B cell (primary cell): ENCODE results near the gene PCDHA1. TPM values are rescaled to one million over a fixed set of nuclear protein-coding genes. Genes with fewer than 3 reads are reported as not detected.

Experiments used
- ATAC-seq: fragments of 200-7000 bp; cut with Tn5 transposase; one replicate; pipeline ENCODE4 v1.10.0; 2021; ENCODE audit warnings: low read depth, mild to moderate bottlenecking, moderate number of reproducible peaks, moderate library complexity
- CTCF ChIA-PET: fragments of 350-600 bp; sonication (Branson Sonifier 250); formaldehyde crosslinking; loops from one replicate; lab custom pipeline; 2021; ENCODE audit warnings: antibody characterized with exemption, inconsistent platforms; lab: Charles Lee
- POLR2A ChIA-PET: fragments of 350-600 bp; sonication (Branson Sonifier 250); formaldehyde crosslinking; loops from one replicate; lab custom pipeline; 2021; ENCODE audit warnings: antibody characterized with exemption; lab: Charles Lee
- DNase-seq: peaks from one replicate; pipeline ENCODE4 v3.0.0; 2013
- H2AFZ ChIP-seq: 2 replicates; pipeline ENCODE4 v1.6.1; 2012; ENCODE audit warnings: mild to moderate bottlenecking, low read depth, low read length; ENCODE audit not compliant: insufficient read depth, poor library complexity, severe bottlenecking
- H3K27ac ChIP-seq, 2 donors: 1 replicate in 1 of 2; 2 replicates in 1 of 2; pipeline ENCODE4 v1.5.1; 2012 to 2013; ENCODE audit warnings: low read length in 2 of 2, mild to moderate bottlenecking in 2 of 2, moderate library complexity in 1 of 2
- H3K27me3 ChIP-seq, 4 experiments: fragments of 200-600 bp in 1 of 4; sonication (generic) in 1 of 4; replicated peaks in 1 of 4; 1 replicate in 2 of 4; 2 replicates in 2 of 4; pipeline versions ENCODE4 v1.6.1 to v1.7.0; 2013 to 2016; ENCODE audit warnings: low read length in 3 of 4, mild to moderate bottlenecking in 2 of 4, mixed read lengths in 1 of 4, moderate library complexity in 1 of 4; ENCODE audit not compliant: insufficient read depth in 4 of 4, control insufficient read depth in 3 of 4; ENCODE audit errors: control extremely low read depth in 1 of 4
- H3K36me3 ChIP-seq, 2 experiments: replicated peaks in 1 of 2; 1 replicate in 1 of 2; 2 replicates in 1 of 2; pipeline versions ENCODE4 v1.6.1 to v1.7.1; 2013; ENCODE audit warnings: low read length in 1 of 2; ENCODE audit not compliant: insufficient read depth in 2 of 2, control insufficient read depth in 1 of 2; ENCODE audit errors: control extremely low read depth in 1 of 2, extremely low read depth in 1 of 2
- H3K4me1 ChIP-seq, 2 donors: fragments of 200-600 bp in 1 of 2; sonication (generic) in 1 of 2; 1 replicate in 1 of 2; 2 replicates in 1 of 2; pipeline versions ENCODE4 v1.5.1 to v1.6.1; 2013 to 2017; ENCODE audit warnings: low read length in 2 of 2; ENCODE audit not compliant: control insufficient read depth in 2 of 2, insufficient read depth in 2 of 2
- H3K4me2 ChIP-seq: replicated peaks from 2 replicates; pipeline ENCODE3; 2012; ENCODE audit warnings: mild to moderate bottlenecking, low read depth, low read length; ENCODE audit not compliant: poor library complexity, severe bottlenecking
- H3K4me3 ChIP-seq, 5 experiments: fragments of 200-600 bp in 1 of 5; sonication (generic) in 1 of 5; 1 replicate in 3 of 5; 2 replicates in 2 of 5; pipeline versions ENCODE4 v1.5.1 to v1.7.0; 2011 to 2016; ENCODE audit warnings: low read length in 4 of 5, mild to moderate bottlenecking in 4 of 5, low read depth in 2 of 5, control low read depth in 1 of 5, moderate library complexity in 1 of 5; ENCODE audit not compliant: insufficient read depth in 1 of 5; ENCODE audit errors: control extremely low read depth in 1 of 5, extremely low read depth in 1 of 5
- H3K79me2 ChIP-seq: fragments of 200-600 bp; sonication (generic); one replicate; pipeline ENCODE4 v1.6.0; 2016; ENCODE audit warnings: low read length; ENCODE audit not compliant: control insufficient read depth, insufficient read depth
- H3K9ac ChIP-seq: fragments of 200-600 bp; sonication (generic); 2 replicates; pipeline ENCODE4 v1.6.1; 2017; ENCODE audit warnings: mild to moderate bottlenecking, low read length, moderate library complexity
- H3K9me3 ChIP-seq, 3 donors: one replicate each; pipeline versions ENCODE4 v1.6.1 to v1.7.1; 2013; ENCODE audit warnings: low read length in 2 of 3; ENCODE audit not compliant: control insufficient read depth in 2 of 3, insufficient read depth in 1 of 3; ENCODE audit errors: control extremely low read depth in 1 of 3
- H4K20me1 ChIP-seq: 2 replicates; pipeline ENCODE4 v1.6.0; 2012; ENCODE audit warnings: mild to moderate bottlenecking, low read length; ENCODE audit not compliant: insufficient read depth, control insufficient read depth, poor library complexity, severe bottlenecking
- H3K27ac Mint-ChIP-seq: one replicate; pipeline ENCODE4 v1.8.0; 2021; ENCODE audit warnings: mixed read lengths
- H3K27me3 Mint-ChIP-seq: one replicate; pipeline ENCODE4 v1.8.0; 2021; ENCODE audit warnings: mixed read lengths
- H3K4me1 Mint-ChIP-seq: one replicate; pipeline ENCODE4 v1.8.0; 2021; ENCODE audit warnings: mixed read lengths
- H3K4me3 Mint-ChIP-seq: one replicate; pipeline ENCODE4 v1.8.0; 2021; ENCODE audit warnings: mixed read lengths
- H3K9me3 Mint-ChIP-seq: one replicate; pipeline ENCODE4 v1.8.0; 2022; ENCODE audit warnings: mixed read lengths; ENCODE audit not compliant: insufficient read depth
- EZH2 ChIP-seq: IDR thresholded peaks from 2 replicates; pipeline ENCODE4 v1.6.1; 2012; ENCODE audit warnings: borderline replicate concordance, low read depth, mild to moderate bottlenecking, moderate library complexity, low read length; ENCODE audit not compliant: insufficient read depth, poor library complexity, severe bottlenecking
- WGBS: methylation state at CpG from one replicate; pipeline ENCODE4 v1.1.5; 2013; ENCODE audit warnings: missing lambda C conversion rate; ENCODE audit not compliant: insufficient coverage; 5-methylcytosine and 5-hydroxymethylcytosine counted together
- intact Hi-C: fragments of 100-400 bp; cut with micrococcal nuclease; formaldehyde crosslinking; loops from one replicate; pipeline ENCODE4 v1.10.0; 2022
- polyA minus RNA-seq: library from RNA; depleted of rRNA, polyadenylated mRNA; stranded (reverse); fragments of >200 nt; gene quantifications from 2 replicates; pipeline ENCODE4 v1.2.3, GENCODE V29; 2012
- polyA plus RNA-seq: library from polyadenylated mRNA; depleted of rRNA; stranded (reverse); fragments of >200 nt; gene quantifications from 2 replicates; pipeline ENCODE4 v1.2.3, GENCODE V29; 2012
- total RNA-seq, 2 donors: library from RNA; stranded (reverse); fragments of 120-200 nt in 1 of 2; gene quantifications; 1 replicate in 1 of 2; 2 replicates in 1 of 2; pipeline versions ENCODE4 v1.2.3 to v1.2.4, GENCODE V29; 2013 to 2022

Gene PCDHA1
- not detected in 2 replicates for total RNA-seq
- total RNA-seq (2013): not detected
- polyA plus RNA-seq: not detected in 2 replicates
- not detected in 2 replicates for polyA minus RNA-seq

GRCh38 chr5:140785905-140786686 lies at the start of gene PCDHA1:
PCDHA1 (plus strand) TSS chr5:140786140.
- peaks cover 0 to 20% (median 5%) of the 10 kb centered on the region in 4 experiments for H3K27me3 ChIP-seq

GRCh38 chr5:140737486-140737885 lies 48.5 kb upstream of the PCDHA1 start:
- no CpG with 5 or more reads among the region's 1 CpG for WGBS
- TF ChIP-seq EZH2: no peak
- Mint-ChIP-seq H3K4me3 (no peak overlapping the region), H3K27me3 (peaks cover 40% of the 10 kb centered on the region), H3K27ac (no peak overlapping the region), H3K4me1 (no peaks in the 10 kb centered on the region), H3K9me3 (peaks cover 4% of the 10 kb centered on the region)
- Histone ChIP-seq H3K36me3 (no peaks in the 10 kb centered on the region), H3K4me2 (no peak overlapping the region), H3K79me2 (no peaks in the 10 kb centered on the region), H3K4me3 (no peak overlapping the region), H3K9ac (no peak overlapping the region), H3K27me3 (peaks cover 0 to 14% (median 2%) of the 10 kb centered on the region in 4 experiments), H3K27ac (no peak overlapping the region), H4K20me1 (no peaks in the 10 kb centered on the region), H3K4me1 (no peaks in the 10 kb centered on the region), H3K9me3 (peaks cover 0 to 9% (median 0%) of the 10 kb centered on the region in 3 donors), H2AFZ (no peak overlapping the region)
- intact Hi-C loops: no loop called here
- DNase-seq (no peak), ATAC-seq (no peak)
- CTCF ChIA-PET: no interaction called here
- POLR2A ChIA-PET: no interaction called here

More at GRCh38 chr5:140785905-140786686, at the start of gene PCDHA1:
- intact Hi-C loops: no loop called here
- Histone ChIP-seq H3K36me3 (no peaks in the 10 kb centered on the region), H3K9me3 (peaks cover 6 to 47% (median 41%) of the 10 kb centered on the region in 3 donors), H3K4me1 (no peaks in the 10 kb centered on the region), H3K4me3 (no peak within 1 kb of the TSS), H3K4me2 (no peak within 1 kb of the TSS), H4K20me1 (no peaks in the 10 kb centered on the region), H3K27ac (no peak within 1 kb of the TSS), H3K9ac (no peak within 1 kb of the TSS), H2AFZ (no peak within 1 kb of the TSS), H3K79me2 (no peaks in the 10 kb centered on the region)
- no peak for TF ChIP-seq EZH2
- CTCF ChIA-PET: no interaction called here
- no peak within 1 kb of the TSS for H3K4me3 Mint-ChIP-seq
- no peaks in the 10 kb centered on the region for H3K4me1 Mint-ChIP-seq
- peaks cover 14% of the 10 kb centered on the region for H3K9me3 Mint-ChIP-seq
- POLR2A ChIA-PET: no interaction called here
- DNase-seq (no peak), ATAC-seq (no peak)
- no peak within 1 kb of the TSS for H3K27ac Mint-ChIP-seq
- H3K27me3 Mint-ChIP-seq: peaks cover 19% of the 10 kb centered on the region
- WGBS: 38% methylated on average over 26 of the region's 29 CpGs
